DMS79 treated with DMSO at 0.1 percent for 48 hours (cell line): ENCODE measurements around the gene GRM7.

Experiments
- DNase-seq: peaks from one replicate; lab custom pipeline; 2025; lab: John Stamatoyannopoulos, UW

GRM7 gene

GRCh38 chr3:7146529-7146928 is 285.6 kb downstream of the GRM7 start:
- DNase-seq: no peak

- no peak for DNase-seq
Measured at GRCh38 chr3:7158516-7158915, 297.6 kb downstream of the GRM7 start.

GRCh38 chr3:7160689-7161088 is 299.8 kb downstream of the GRM7 start:
- DNase-seq: no peak

GRCh38 chr3:7166460-7166859 is 305.5 kb downstream of the GRM7 start:
- DNase-seq: no peak

- DNase-seq: no peak
Measured at GRCh38 chr3:7171493-7171892, 310.6 kb downstream of the GRM7 start.

GRCh38 chr3:7172996-7173395 is 312.1 kb downstream of the GRM7 start:
- DNase-seq: no peak

GRCh38 chr3:7188551-7188950 is 327.6 kb downstream of the GRM7 start:
- DNase-seq: no peak

GRCh38 chr3:7190095-7190494 is 329.2 kb downstream of the GRM7 start:
- DNase-seq: no peak

GRCh38 chr3:7193269-7193668 is 332.4 kb downstream of the GRM7 start:
- DNase-seq: no peak

- no peak for DNase-seq
Measured at GRCh38 chr3:7194071-7194835, 333.3 kb downstream of the GRM7 start.

GRCh38 chr3:7195934-7196333 is 335.0 kb downstream of the GRM7 start:
- no peak for DNase-seq

GRCh38 chr3:7201784-7202183 is 340.9 kb downstream of the GRM7 start:
- DNase-seq: no peak

- no peak for DNase-seq
Measured at GRCh38 chr3:7203969-7204847, 343.3 kb downstream of the GRM7 start.

GRCh38 chr3:7204848-7205156 is 343.9 kb downstream of the GRM7 start:
- no peak for DNase-seq

GRCh38 chr3:7205535-7205934 is 344.6 kb downstream of the GRM7 start:
- DNase-seq: no peak

- no peak for DNase-seq
Measured at GRCh38 chr3:7205962-7206361, 345.0 kb downstream of the GRM7 start.

GRCh38 chr3:7207125-7207524 is 346.2 kb downstream of the GRM7 start:
- no peak for DNase-seq

GRCh38 chr3:7207928-7208327 is 347.0 kb downstream of the GRM7 start:
- DNase-seq: no peak

GRCh38 chr3:7209098-7209497 is 348.2 kb downstream of the GRM7 start:
- DNase-seq: no peak

- no peak for DNase-seq
Measured at GRCh38 chr3:7211740-7212139, 350.8 kb downstream of the GRM7 start.

- DNase-seq: no peak
Measured at GRCh38 chr3:7215706-7216105, 354.8 kb downstream of the GRM7 start.

- no peak for DNase-seq
Measured at GRCh38 chr3:7226393-7226792, 365.5 kb downstream of the GRM7 start.

GRCh38 chr3:7238565-7239295 is 377.8 kb downstream of the GRM7 start:
- no peak for DNase-seq
